G401.6 (cell line): ENCODE results near the gene TRAF6.
"Not testable (repeated sequence)": the region's sequence is repeated elsewhere in the genome, so short reads cannot be mapped to it uniquely, and the experiment has no call there.

Experiments used
- FAIRE-seq: peaks from 2 replicates; lab custom pipeline; 2012; peaks lifted over from hg19 to GRCh38; lab: Jason Lieb, UNC

The TRAF6 gene

DNA sequence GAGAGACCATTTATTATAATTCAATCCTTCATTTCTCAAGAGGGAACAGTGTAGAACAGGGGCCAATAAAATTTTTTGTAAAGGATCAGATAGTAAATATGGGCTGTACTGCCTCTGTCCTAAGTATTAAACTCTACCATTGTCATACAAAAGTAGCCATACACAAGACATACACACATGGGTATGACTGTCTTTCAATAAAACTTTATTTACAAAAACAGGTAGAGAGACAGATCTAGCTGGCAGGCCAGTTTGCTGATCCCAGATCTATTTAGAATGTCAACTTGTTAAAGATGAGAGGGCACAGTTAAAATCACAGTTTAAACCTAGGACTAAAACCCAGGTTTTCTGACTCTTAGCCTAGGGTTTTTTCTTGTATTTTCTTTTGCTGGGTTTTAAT, 16.7 kb downstream of the TRAF6 start:
- FAIRE-seq, result no peak

- FAIRE-seq, result peak; percentile 87
Measured at GRCh38 chr11:36492724-36493304, 17.3 kb downstream of the TRAF6 start.

GRCh38 chr11:36490026-36490806, 19.9 kb downstream of the TRAF6 start:
- FAIRE-seq, result no peak

DNA sequence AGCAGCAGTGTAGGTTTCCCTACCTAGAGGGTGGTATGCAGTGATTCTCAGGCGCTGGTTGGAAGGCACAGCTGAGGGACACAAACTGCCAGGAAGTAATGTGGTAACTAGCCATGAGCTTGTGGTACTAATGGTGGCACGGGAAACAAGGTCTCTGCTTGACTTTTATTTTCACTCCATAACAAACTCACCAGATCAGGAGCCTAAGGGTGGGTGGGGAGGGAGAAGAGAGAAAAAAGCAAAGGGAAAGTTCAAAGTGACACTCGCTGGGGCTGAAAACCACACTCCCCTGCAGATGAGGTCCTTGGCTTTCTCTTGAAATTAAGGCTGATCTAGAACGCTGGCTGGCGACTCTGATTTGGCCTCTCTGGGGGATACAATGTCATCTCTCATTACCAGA, 22.0 kb downstream of the TRAF6 start:
- no peak for FAIRE-seq

DNA sequence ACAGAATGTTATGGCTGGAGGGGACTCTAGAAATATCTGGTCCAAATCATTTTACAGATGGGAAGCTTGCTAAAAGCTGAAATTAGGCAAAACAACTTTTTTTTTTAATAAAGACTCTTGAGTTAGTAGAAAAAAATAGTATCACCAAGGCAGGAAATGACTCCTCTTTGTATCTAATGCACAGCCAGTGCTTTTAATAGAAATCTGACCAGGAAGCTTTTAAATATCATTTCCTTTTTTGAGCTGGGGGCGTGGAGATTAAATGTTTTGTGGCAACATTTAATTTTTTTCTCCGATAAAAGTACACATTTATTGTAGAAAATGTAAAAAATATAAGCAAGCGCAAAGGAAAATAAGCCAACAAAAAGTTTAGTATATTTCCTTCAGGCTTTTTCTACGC, 22.5 kb downstream of the TRAF6 start:
- FAIRE-seq, result no peak

- no peak for FAIRE-seq
Measured at GRCh38 chr11:36485298-36486002, 24.6 kb downstream of the TRAF6 start.

GRCh38 chr11:36483042-36483441, 27.0 kb downstream of the TRAF6 start:
- not testable (repeated sequence) for FAIRE-seq

DNA sequence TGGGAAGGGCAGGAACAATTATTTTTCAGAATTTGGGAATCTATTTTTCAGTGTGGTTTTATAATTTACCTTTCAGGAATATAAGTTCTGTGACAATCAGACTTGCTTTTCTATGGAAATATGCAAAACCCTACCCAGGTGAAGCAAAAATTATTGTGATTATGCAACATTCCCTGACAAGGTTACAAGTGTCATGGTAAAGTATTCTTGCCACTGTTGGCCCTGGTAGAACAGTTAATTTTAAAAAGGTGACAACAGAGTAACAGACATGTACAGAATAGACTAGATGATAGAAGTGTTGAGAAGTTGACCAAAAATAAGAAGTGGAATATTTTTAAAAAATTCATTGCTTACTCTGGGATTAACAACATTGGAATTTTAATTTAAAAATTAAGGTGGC, 29.2 kb downstream of the TRAF6 start:
- no peak for FAIRE-seq

- FAIRE-seq, result peak; percentile 19
Measured at GRCh38 chr11:36478700-36479329, 31.3 kb downstream of the TRAF6 start.

DNA sequence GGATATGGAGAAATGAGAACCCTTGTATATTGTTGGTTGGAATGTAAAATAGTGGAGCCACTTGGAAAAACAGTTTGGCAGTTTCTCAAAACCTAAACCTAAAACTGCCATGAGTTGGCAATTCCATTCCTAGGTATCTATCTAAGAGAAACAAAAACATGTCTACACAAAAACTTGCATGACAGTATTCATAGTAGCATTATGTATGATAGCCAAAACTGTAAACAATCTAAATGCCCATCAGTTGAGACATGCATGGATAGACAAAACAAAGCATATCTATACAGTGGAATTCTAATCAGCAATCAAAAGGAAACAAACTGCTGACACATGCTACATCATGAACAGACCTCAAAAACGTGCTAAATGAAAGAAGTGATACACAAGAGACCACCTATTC, 34.9 kb downstream of the TRAF6 start:
- FAIRE-seq, result no peak

GRCh38 chr11:36471577-36471976, 38.5 kb downstream of the TRAF6 start:
- FAIRE-seq, result no peak

- FAIRE-seq, result no peak
Measured at GRCh38 chr11:36469881-36470802, 39.9 kb downstream of the TRAF6 start.

GRCh38 chr11:36469063-36469462, 41.0 kb downstream of the TRAF6 start:
- FAIRE-seq, result no peak

DNA sequence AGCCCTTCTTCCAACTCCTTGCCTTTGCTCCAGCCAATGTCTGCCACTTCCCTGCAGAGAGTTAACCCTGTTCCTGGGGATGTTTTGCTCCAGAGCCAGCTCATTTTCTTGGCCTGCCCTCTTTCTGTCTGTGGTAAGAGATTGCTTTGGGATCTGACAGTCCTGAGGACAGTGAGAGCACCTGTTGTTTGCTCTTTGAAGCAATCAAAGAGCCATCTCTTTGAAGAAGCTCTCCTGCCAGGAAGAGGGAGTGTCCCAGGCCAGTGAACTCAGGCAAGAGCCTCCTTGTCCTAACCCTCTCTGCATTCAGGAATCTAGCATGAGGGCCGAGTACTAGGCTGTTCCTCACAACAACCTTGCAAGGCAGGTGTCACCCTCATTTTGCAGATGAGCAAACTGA, 42.2 kb downstream of the TRAF6 start:
- no peak for FAIRE-seq

- FAIRE-seq, result no peak
Measured at GRCh38 chr11:36467012-36467411, 43.1 kb downstream of the TRAF6 start.

DNA sequence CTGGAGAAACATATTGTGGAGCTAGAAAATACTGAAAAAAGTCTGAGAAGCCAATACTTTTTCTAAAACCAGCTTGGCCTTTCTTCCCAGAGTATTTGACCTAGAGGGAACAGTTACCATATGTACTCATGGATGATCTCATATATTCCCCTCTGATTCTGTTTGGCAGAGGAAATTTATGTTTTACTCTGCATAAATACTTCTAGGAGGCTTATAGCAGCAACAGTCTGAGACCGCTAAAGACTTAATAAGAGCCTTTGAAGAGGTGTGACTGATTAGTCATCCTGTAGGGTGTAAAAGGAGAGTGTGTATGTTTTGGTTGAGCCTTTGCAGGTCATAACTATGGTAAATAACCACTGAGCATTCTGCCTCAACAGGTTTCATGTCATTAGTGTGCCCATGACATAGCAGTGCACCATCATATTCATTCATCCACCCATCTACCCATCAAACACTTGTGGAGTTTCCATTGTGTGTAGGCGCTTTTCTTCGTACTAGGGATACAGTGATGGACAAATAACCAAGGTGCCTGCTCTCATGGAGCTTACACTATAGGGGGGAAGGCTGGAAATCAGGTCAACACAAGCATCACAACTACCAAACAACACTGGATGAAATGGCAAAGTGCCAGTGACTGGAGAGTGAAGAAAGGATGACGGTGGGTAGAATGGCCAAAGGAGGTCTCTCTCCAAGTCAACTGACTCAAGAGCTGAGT, 44.5 kb downstream of the TRAF6 start:
- no peak for FAIRE-seq

DNA sequence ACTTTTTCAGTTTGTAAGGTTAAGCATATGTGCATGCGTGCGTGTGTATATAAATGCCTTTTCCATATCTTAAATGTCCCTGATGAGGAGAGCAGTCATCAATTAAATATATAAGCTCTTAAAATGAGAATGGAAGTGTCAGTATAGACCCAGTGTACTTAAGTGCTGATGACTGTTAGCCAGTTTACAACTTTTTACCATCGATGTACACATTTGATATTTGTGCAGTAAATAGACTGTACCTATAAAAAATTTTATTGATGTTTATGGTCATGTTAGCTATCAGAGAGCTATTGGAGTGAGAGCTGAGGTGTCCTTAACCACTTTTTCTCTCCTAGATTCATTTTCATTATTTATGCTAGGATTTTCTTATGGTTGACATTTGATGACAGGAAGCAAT, 45.4 kb downstream of the TRAF6 start:
- FAIRE-seq, result no peak

DNA sequence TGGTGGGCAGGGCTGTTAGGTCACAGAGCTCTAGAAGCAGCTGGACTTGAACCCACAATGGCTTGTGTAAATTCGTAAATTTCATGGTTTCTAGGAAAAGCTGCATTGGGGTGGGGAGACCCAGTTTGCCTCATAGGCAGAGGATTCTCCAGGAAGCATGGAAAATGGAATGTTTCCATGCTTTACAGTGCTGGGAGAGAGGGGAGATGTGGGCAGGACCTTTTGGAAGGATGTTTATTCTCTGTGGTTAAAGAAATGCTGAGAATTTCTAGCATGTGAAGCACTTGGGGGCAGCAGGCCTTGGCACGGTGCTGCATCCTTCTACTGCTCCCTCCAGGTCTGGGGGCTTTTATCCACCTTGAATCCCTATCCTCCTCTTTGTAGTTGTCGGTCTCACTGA, 46.3 kb downstream of the TRAF6 start:
- no peak for FAIRE-seq

GRCh38 chr11:36462321-36462720, 47.8 kb downstream of the TRAF6 start:
- no peak for FAIRE-seq

DNA sequence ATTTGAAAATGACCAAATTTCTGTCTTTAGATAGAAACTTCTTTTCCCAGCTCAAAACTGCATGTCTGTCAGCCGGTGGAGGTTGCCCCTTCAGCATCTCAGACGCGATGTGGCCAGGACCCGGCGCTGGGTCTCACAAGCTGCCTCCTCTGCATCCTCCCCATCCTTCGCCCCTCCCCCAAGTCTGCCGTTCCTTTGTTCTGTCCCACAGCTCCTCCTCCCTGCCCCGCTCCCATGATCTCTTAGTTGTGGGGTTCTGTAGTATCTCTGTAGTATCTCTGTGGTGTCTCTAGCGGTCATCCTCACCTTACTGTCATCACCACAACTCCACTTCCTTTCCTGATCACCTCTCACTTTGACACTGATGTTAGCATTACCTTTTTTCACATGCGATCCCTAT, 49.9 kb downstream of the TRAF6 start:
- FAIRE-seq, result no peak

DNA sequence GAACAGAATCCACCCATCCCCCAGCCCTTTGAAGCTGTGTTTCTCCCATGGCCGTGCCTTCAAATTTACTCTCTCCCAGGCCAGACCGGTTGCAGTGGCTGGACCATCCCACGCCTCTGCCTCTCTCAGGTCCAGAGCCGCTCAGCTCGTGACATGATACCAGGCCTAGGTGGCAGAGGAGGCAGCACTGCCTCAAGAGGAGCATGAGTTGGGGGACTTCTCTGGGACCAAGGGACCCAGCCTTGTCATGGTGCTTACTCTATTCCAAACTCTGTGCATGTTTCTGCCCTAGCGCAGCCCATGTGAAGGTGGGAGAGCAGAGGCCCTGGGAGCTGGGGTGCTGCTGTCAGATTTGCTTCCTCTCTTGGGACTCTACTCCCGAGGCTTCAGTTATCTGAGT, 51.0 kb downstream of the TRAF6 start:
- no peak for FAIRE-seq
